H1 (cell line): ENCODE measurements around the gene TUT7. TPM values are rescaled to one million over a fixed set of nuclear protein-coding genes. Genes with fewer than 3 reads are reported as not detected.

Experiments
- CTCF ChIA-PET: fragments of 300-600 bp; sonication (Branson Sonifier 250); formaldehyde crosslinking; loops from one replicate; lab custom pipeline; 2021; ENCODE audit not compliant: partially characterized antibody; lab: Charles Lee
- POLR2A ChIA-PET: fragments of 300-600 bp; sonication (Branson Sonifier 250); formaldehyde crosslinking; loops from one replicate; lab custom pipeline; 2021; ENCODE audit warnings: inconsistent platforms; ENCODE audit not compliant: partially characterized antibody; lab: Charles Lee
- DNase-seq, 2 experiments: peaks; one replicate each; pipeline versions ENCODE4 v3.0.0 to v3.0.0-alpha.2; 2010 to 2022; ENCODE audit warnings: low spot score in 2 of 2, low read depth in 1 of 2, mixed read lengths in 1 of 2
- FAIRE-seq: peaks from 2 replicates; lab custom pipeline; 2011; peaks lifted over from hg19 to GRCh38; lab: Jason Lieb, UNC
- H2AFZ ChIP-seq: 2 replicates; pipeline ENCODE4 v1.8.1; 2012; ENCODE audit warnings: low read length, inconsistent platforms
- H2AK5ac ChIP-seq: 2 replicates; pipeline ENCODE4 v1.6.1; 2013; ENCODE audit warnings: low read depth, low read length
- H2BK120ac ChIP-seq: replicated peaks from 2 replicates; pipeline ENCODE3; 2013; ENCODE audit warnings: low read depth, low read length, inconsistent platforms
- H2BK12ac ChIP-seq: 2 replicates; pipeline ENCODE4 v1.6.1; 2013; ENCODE audit warnings: low read depth, low read length
- H2BK15ac ChIP-seq: 2 replicates; pipeline ENCODE4 v1.6.1; 2013; ENCODE audit warnings: low read length
- H2BK20ac ChIP-seq: 2 replicates; pipeline ENCODE4 v1.6.1; 2013; ENCODE audit warnings: low read length
- H2BK5ac ChIP-seq: 2 replicates; pipeline ENCODE4 v1.6.1; 2013; ENCODE audit warnings: low read depth, low read length
- H3K14ac ChIP-seq: 2 replicates; pipeline ENCODE4 v1.6.1; 2013; ENCODE audit warnings: inconsistent platforms; ENCODE audit not compliant: insufficient read length
- H3K18ac ChIP-seq: 2 replicates; pipeline ENCODE4 v1.6.1; 2013; ENCODE audit warnings: low read length; ENCODE audit errors: extremely low read depth
- H3K23ac ChIP-seq: 2 replicates; pipeline ENCODE4 v1.6.1; 2013; ENCODE audit warnings: inconsistent platforms; ENCODE audit not compliant: insufficient read length
- H3K23me2 ChIP-seq: 2 replicates; pipeline ENCODE4 v1.6.1; 2013; ENCODE audit warnings: low read depth, low read length
- H3K27ac ChIP-seq: 2 replicates; pipeline ENCODE4 v1.6.1; 2011; ENCODE audit warnings: low read depth, low read length, inconsistent platforms
- H3K27me3 ChIP-seq, 4 experiments: replicated peaks in 1 of 4; 1 replicate in 1 of 4; 2 replicates in 3 of 4; pipeline versions ENCODE4 v1.6.1 to v1.8.1; 2011 to 2013; ENCODE audit warnings: low read length in 3 of 4, mild to moderate bottlenecking in 3 of 4, inconsistent platforms in 2 of 4, mixed read lengths in 2 of 4, moderate library complexity in 1 of 4; ENCODE audit not compliant: control insufficient read depth in 3 of 4, insufficient read depth in 3 of 4; ENCODE audit errors: extremely low read depth in 1 of 4
- H3K36me3 ChIP-seq, 4 experiments: 2 replicates each; pipeline versions ENCODE4 v1.6.1 to v1.8.1; 2011 to 2013; ENCODE audit warnings: mild to moderate bottlenecking in 4 of 4, low read length in 3 of 4, moderate library complexity in 2 of 4, control low read depth in 1 of 4, inconsistent platforms in 1 of 4; ENCODE audit not compliant: insufficient read depth in 4 of 4, control insufficient read depth in 2 of 4
- H3K4ac ChIP-seq: replicated peaks from 2 replicates; pipeline ENCODE3; 2013; ENCODE audit warnings: low read length, low read depth, mixed read lengths, inconsistent platforms; ENCODE audit not compliant: insufficient read length
- H3K4me1 ChIP-seq, 4 experiments: replicated peaks in 1 of 4; 1 replicate in 1 of 4; 2 replicates in 3 of 4; pipeline versions ENCODE4 v1.6.1 to v1.8.1; 2011 to 2013; ENCODE audit warnings: low read length in 3 of 4, inconsistent platforms in 2 of 4, mixed read lengths in 1 of 4; ENCODE audit not compliant: insufficient read depth in 4 of 4, control insufficient read depth in 3 of 4
- H3K4me2 ChIP-seq, 2 experiments: 2 replicates each; pipeline versions ENCODE4 v1.6.1 to v1.8.1; 2011 to 2013; ENCODE audit warnings: low read depth in 2 of 2, low read length in 2 of 2, control low read depth in 1 of 2, inconsistent platforms in 1 of 2, mild to moderate bottlenecking in 1 of 2; ENCODE audit not compliant: insufficient read depth in 1 of 2
- H3K4me3 ChIP-seq, 4 experiments: fragments of 200-600, 300-600 bp in 1 of 4; sonication (generic), shearing (Covaris generic), sonication (Bioruptor Twin) in 1 of 4; 2 replicates each; pipeline versions ENCODE4 v1.5.1 to v1.8.1; 2011 to 2016; ENCODE audit warnings: low read length in 4 of 4, low read depth in 3 of 4, control low read depth in 2 of 4, inconsistent platforms in 2 of 4, mild to moderate bottlenecking in 2 of 4, mixed read lengths in 1 of 4, moderate library complexity in 1 of 4; ENCODE audit not compliant: insufficient read depth in 2 of 4; ENCODE audit errors: extremely low read depth in 1 of 4
- H3K56ac ChIP-seq: replicated peaks from 2 replicates; pipeline ENCODE3; 2013; ENCODE audit warnings: low read depth, mild to moderate bottlenecking, mixed read lengths, low read length, inconsistent platforms; ENCODE audit not compliant: insufficient read length
- H3K79me1 ChIP-seq: 2 replicates; pipeline ENCODE4 v1.6.1; 2013; ENCODE audit warnings: low read depth, low read length, control low read depth
- H3K79me2 ChIP-seq, 2 experiments: 2 replicates each; pipeline versions ENCODE4 v1.6.1 to v1.8.1; 2012 to 2013; ENCODE audit warnings: low read length in 2 of 2, mild to moderate bottlenecking in 2 of 2, inconsistent platforms in 1 of 2; ENCODE audit not compliant: insufficient read depth in 2 of 2, control insufficient read depth in 1 of 2
- H3K9ac ChIP-seq, 4 experiments: replicated peaks in 1 of 4; 1 replicate in 1 of 4; 2 replicates in 3 of 4; pipeline versions ENCODE4 v1.6.1 to v1.8.1; 2011 to 2013; ENCODE audit warnings: low read depth in 3 of 4, low read length in 3 of 4, control low read depth in 2 of 4, mild to moderate bottlenecking in 2 of 4, moderate library complexity in 2 of 4, inconsistent platforms in 1 of 4; ENCODE audit errors: extremely low read depth in 1 of 4
- H3K9me3 ChIP-seq, 2 experiments: 2 replicates each; pipeline versions ENCODE4 v1.6.1 to v1.8.1; 2012 to 2013; ENCODE audit warnings: mild to moderate bottlenecking in 2 of 2, moderate library complexity in 2 of 2, control low read depth in 1 of 2, inconsistent platforms in 1 of 2, low read depth in 1 of 2, low read length in 1 of 2, mixed read lengths in 1 of 2; ENCODE audit not compliant: insufficient read depth in 2 of 2
- H4K20me1 ChIP-seq, 2 experiments: replicated peaks in 1 of 2; 2 replicates each; pipeline versions ENCODE3 to v1.8.1; 2011 to 2013; ENCODE audit warnings: inconsistent platforms in 2 of 2, low read length in 2 of 2, mild to moderate bottlenecking in 1 of 2; ENCODE audit not compliant: insufficient read depth in 2 of 2, control insufficient read depth in 1 of 2
- H4K5ac ChIP-seq: 2 replicates; pipeline ENCODE4 v1.6.1; 2013; ENCODE audit warnings: low read length, low read depth, mixed read lengths, inconsistent platforms; ENCODE audit not compliant: insufficient read length
- H4K8ac ChIP-seq: 2 replicates; pipeline ENCODE4 v1.8.0; 2013; ENCODE audit warnings: mild to moderate bottlenecking, moderate library complexity, low read length, inconsistent platforms; ENCODE audit not compliant: insufficient read depth; ENCODE audit errors: extremely low read depth
- H4K91ac ChIP-seq: replicated peaks from 2 replicates; pipeline ENCODE3; 2013; ENCODE audit warnings: low read length, mixed read lengths, inconsistent platforms; ENCODE audit not compliant: insufficient read length
- CTBP2 ChIP-seq: IDR thresholded peaks from 2 replicates; pipeline ENCODE4 v1.7.0; 2011; ENCODE audit warnings: borderline replicate concordance, mild to moderate bottlenecking, moderate library complexity, mixed read lengths, low read length; ENCODE audit not compliant: insufficient read depth, insufficient read length
- FOSL1 ChIP-seq: IDR thresholded peaks from 2 replicates; pipeline ENCODE4 v1.6.1; 2011; ENCODE audit warnings: mild to moderate bottlenecking, low read depth, low read length, moderate library complexity; ENCODE audit not compliant: insufficient read depth
- SAP30 ChIP-seq: fragments of 300-600 bp; sonication (generic); IDR thresholded peaks from 2 replicates; pipeline ENCODE4 v1.7.1; 2012; ENCODE audit warnings: low read length, moderate library complexity, mild to moderate bottlenecking, inconsistent platforms; ENCODE audit not compliant: insufficient read depth, insufficient replicate concordance
- TAF1 ChIP-seq: IDR thresholded peaks from 2 replicates; pipeline ENCODE4 v1.6.1; 2011; ENCODE audit warnings: mild to moderate bottlenecking, low read depth, low read length
- TBP ChIP-seq: IDR thresholded peaks from 2 replicates; pipeline ENCODE4 v1.6.1; 2011; ENCODE audit warnings: low read depth, low read length, improper control_type of control experiment
- WGBS, 2 experiments: shearing (Covaris generic) in 1 of 2; methylation state at CpG; one replicate each; pipeline versions ENCODE4 v1.1.6 to v1.1.7; 2013 to 2015; ENCODE audit warnings: low lambda C conversion rate in 2 of 2, mixed read lengths in 2 of 2, inconsistent platforms in 1 of 2, low coverage in 1 of 2, missing lambda C conversion rate in 1 of 2; ENCODE audit not compliant: insufficient replicate concordance in 2 of 2, insufficient coverage in 1 of 2, insufficient read length in 1 of 2; ENCODE audit errors: extremely low coverage in 1 of 2, missing lambda C conversion rate in 1 of 2; 5-methylcytosine and 5-hydroxymethylcytosine counted together
- polyA plus RNA-seq, 7 experiments: library from polyadenylated mRNA; depleted of rRNA in 3 of 7; stranded (reverse) in 5 of 7; unstranded in 2 of 7; fragments of >200 nt in 5 of 7; fragments of 200-250 nt in 2 of 7; gene quantifications; 1 replicate in 5 of 7; 2 replicates in 1 of 7; 4 replicates in 1 of 7; pipeline versions ENCODE4 v1.2.1 to v1.2.3, GENCODE V29; 2011 to 2013; ENCODE audit warnings: missing spikeins in 2 of 7, mixed read lengths in 2 of 7
- total RNA-seq: library from RNA; stranded (reverse); fragmentation: NEBNext Ultra II Directional; extraction: Animal tissue kit (Norgen Biotek cat#: 25700); gene quantifications from 2 replicates; pipeline ENCODE4 v1.2.1, GENCODE V29; 2021

TUT7 gene
- total and polyA plus RNA-seq, 2 of the 8 experiments (the other 6 are each of a cell fraction or from before 2014, with no cell fraction given): 4.8 to 19.3 TPM

GRCh38 chr9:86353655-86354010, 577 bp downstream of the TUT7 start:
- H3K9ac ChIP-seq: peak overlapping the region; percentile 37 to 85 (median 66)
- no peak overlapping the region for H2BK15ac ChIP-seq
- H3K18ac ChIP-seq: no peak overlapping the region
- FAIRE-seq (no peak), DNase-seq (no peak)
- no peak overlapping the region for H2BK120ac ChIP-seq
- H3K4ac ChIP-seq: no peak overlapping the region
- H3K4me3 ChIP-seq: peak overlapping the region; percentile 95 to 99 (median 98)
- H3K27me3 ChIP-seq: peaks cover 0 to 3% (median 0%) of the 10 kb centered on the region in 4 experiments; a peak in 1 of 7 replicates
- peaks cover 0 to 11% (median 3%) of the 10 kb centered on the region in 4 experiments; a peak in 3 of 8 replicates for H3K36me3 ChIP-seq
- no peak overlapping the region for H4K91ac ChIP-seq
- H3K23ac ChIP-seq: no peak overlapping the region
- peak overlapping the region; percentile 57 for H2BK5ac ChIP-seq
- no peaks in the 10 kb centered on the region for H4K20me1 ChIP-seq
- H2AK5ac ChIP-seq: no peak overlapping the region
- no peaks in the 10 kb centered on the region for H3K79me1 ChIP-seq
- no peak overlapping the region for H4K5ac ChIP-seq
- peak overlapping the region; percentile 1 for H3K56ac ChIP-seq
- peaks cover 0 to 3% (median 1%) of the 10 kb centered on the region in 4 experiments; a peak in 2 of 7 replicates for H3K4me1 ChIP-seq
- H2BK12ac ChIP-seq: peak overlapping the region; percentile 50; the same call in 1 of the 2 replicates
- POLR2A ChIA-PET: interaction anchor here (0.8 to 1.5 kb wide), 3 partner anchors 14 to 56 kb away, joined by 3 read pairs; no protein-coding TSS in a partner anchor
- CTCF ChIA-PET: no interaction called here
- peak overlapping the region; percentile 58; the same call in 1 of the 2 replicates for H4K8ac ChIP-seq
- peaks cover 0 to 43% of the 10 kb centered on the region in 2 experiments; a peak in 2 of 4 replicates for H3K79me2 ChIP-seq
- H3K9me3 ChIP-seq: no peaks in the 10 kb centered on the region
- 5% methylated on average over 14 of the region's 14 CpGs; no CpG with 5 or more reads in 1 of the 2 experiments for WGBS, 2 experiments
- H2AFZ ChIP-seq: peak overlapping the region; percentile 54
- H2BK20ac ChIP-seq: no peak overlapping the region
- no peaks in the 10 kb centered on the region for H3K23me2 ChIP-seq
- peak overlapping the region; percentile 75 for H3K27ac ChIP-seq
- no peak overlapping the region for H3K14ac ChIP-seq
- peak overlapping the region; percentile 62 to 76 for H3K4me2 ChIP-seq
- TF ChIP-seq FOSL1: no peak
- TF ChIP-seq SAP30: peak; percentile 77
- no peak for TF ChIP-seq TBP
- TF ChIP-seq CTBP2: no peak
- no peak for TF ChIP-seq TAF1
